Measurements from ENCODE around the gene LYST.

LYST gene

DNA sequence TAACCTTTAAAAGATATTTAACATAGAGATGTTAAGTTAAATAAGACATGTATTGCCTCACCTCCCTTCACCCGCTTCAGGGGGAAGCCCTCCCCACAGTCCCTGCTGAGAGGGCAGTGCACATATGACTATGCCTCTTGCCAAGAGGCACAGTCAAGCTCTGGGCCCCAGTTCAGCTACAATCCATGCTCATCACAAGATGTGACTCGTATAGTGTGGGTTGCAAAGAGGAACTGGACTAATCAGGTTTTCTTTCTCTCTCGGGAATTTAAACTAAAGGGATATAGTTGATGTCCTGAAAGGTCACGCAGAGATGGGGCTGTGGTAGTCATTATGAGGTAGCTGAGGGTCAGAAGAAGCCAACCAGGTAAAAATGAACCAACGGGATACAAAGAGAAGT is 35.6 kb downstream of the LYST start:
- H3K9me2 ChIP-seq (replicated peaks; ENCODE audit: control insufficient read depth, low read length): no peaks in the 10 kb centered on the region
- no peak overlapping the region for H3K27ac ChIP-seq (ENCODE audit: low read depth, low read length)
- no peaks in the 10 kb centered on the region for H3K9me3 ChIP-seq (ENCODE audit: control insufficient read depth, insufficient read depth, low read length)
- TF ChIP-seq, protein P1, sequence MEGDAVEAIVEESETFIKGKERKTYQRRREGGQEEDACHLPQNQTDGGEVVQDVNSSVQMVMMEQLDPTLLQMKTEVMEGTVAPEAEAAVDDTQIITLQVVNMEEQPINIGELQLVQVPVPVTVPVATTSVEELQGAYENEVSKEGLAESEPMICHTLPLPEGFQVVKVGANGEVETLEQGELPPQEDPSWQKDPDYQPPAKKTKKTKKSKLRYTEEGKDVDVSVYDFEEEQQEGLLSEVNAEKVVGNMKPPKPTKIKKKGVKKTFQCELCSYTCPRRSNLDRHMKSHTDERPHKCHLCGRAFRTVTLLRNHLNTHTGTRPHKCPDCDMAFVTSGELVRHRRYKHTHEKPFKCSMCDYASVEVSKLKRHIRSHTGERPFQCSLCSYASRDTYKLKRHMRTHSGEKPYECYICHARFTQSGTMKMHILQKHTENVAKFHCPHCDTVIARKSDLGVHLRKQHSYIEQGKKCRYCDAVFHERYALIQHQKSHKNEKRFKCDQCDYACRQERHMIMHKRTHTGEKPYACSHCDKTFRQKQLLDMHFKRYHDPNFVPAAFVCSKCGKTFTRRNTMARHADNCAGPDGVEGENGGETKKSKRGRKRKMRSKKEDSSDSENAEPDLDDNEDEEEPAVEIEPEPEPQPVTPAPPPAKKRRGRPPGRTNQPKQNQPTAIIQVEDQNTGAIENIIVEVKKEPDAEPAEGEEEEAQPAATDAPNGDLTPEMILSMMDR (IDR thresholded peaks at IDR 0.05; ENCODE audit: low read depth, low read length, poor library complexity, severe bottlenecking): no peak
- no peak for TF ChIP-seq EZH2phosphoT487 (IDR thresholded peaks at IDR 0.05; ENCODE audit: borderline replicate concordance, low read length)
- no peaks in the 10 kb centered on the region for H3K79me2 ChIP-seq (ENCODE audit: control insufficient read depth, low read length)
- no peak overlapping the region for H3K4me3 ChIP-seq (ENCODE audit: low read length)
- no peak overlapping the region for H3K4me2 ChIP-seq (ENCODE audit: low read length)
- no peaks in the 10 kb centered on the region for H4K20me1 ChIP-seq (ENCODE audit: control insufficient read depth, insufficient read depth, low read depth, low read length)
- no peaks in the 10 kb centered on the region for H3F3A ChIP-seq (ENCODE audit: control insufficient read depth, insufficient read depth)
- H3K27me3 ChIP-seq (ENCODE audit: control insufficient read depth, low read length): no peaks in the 10 kb centered on the region
- H3K36me3 ChIP-seq (ENCODE audit: control insufficient read depth, low read length): no peaks in the 10 kb centered on the region
- no peaks in the 10 kb centered on the region for H3K4me1 ChIP-seq (ENCODE audit: control insufficient read depth, low read length)

- H3F3A ChIP-seq (ENCODE audit: control insufficient read depth, insufficient read depth): no peaks in the 10 kb centered on the region
- no peak overlapping the region for H3K4me3 ChIP-seq (ENCODE audit: low read length)
- H3K79me2 ChIP-seq (ENCODE audit: control insufficient read depth, low read length): no peaks in the 10 kb centered on the region
- no peaks in the 10 kb centered on the region for H4K20me1 ChIP-seq (ENCODE audit: control insufficient read depth, insufficient read depth, low read depth, low read length)
- no peaks in the 10 kb centered on the region for H3K4me1 ChIP-seq (ENCODE audit: control insufficient read depth, low read length)
- no peaks in the 10 kb centered on the region for H3K36me3 ChIP-seq (ENCODE audit: control insufficient read depth, low read length)
- H3K9me3 ChIP-seq (ENCODE audit: control insufficient read depth, insufficient read depth, low read length): no peaks in the 10 kb centered on the region
- H3K27ac ChIP-seq (ENCODE audit: low read depth, low read length): no peak overlapping the region
- no peak overlapping the region for H3K4me2 ChIP-seq (ENCODE audit: low read length)
- no peak for TF ChIP-seq EZH2phosphoT487 (IDR thresholded peaks at IDR 0.05; ENCODE audit: borderline replicate concordance, low read length)
- TF ChIP-seq, protein P1 (IDR thresholded peaks at IDR 0.05; ENCODE audit: low read depth, low read length, poor library complexity, severe bottlenecking): no peak
- no peaks in the 10 kb centered on the region for H3K27me3 ChIP-seq (ENCODE audit: control insufficient read depth, low read length)
- no peaks in the 10 kb centered on the region for H3K9me2 ChIP-seq (replicated peaks; ENCODE audit: control insufficient read depth, low read length)
Measured at GRCh38 chr1:235826102-235826854, 40.4 kb downstream of the LYST start.

DNA sequence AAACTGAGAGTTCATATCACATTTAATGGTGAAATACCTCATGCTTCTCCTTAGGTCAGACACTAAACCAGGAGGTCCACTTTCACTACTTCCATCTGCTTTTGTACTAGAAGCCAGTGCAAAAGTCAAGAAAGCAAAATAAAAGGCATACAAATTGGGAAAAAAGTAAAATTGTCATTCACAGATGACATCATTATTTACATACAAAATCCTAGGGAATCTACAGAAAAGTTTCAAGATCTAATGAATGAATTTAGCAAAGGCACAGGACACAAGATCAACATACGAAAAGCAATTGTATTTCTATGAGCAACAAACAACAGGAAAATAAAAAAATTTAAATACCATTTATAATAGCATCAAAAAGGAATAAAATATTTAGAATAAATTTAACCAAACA is 41.5 kb downstream of the LYST start:
- TF ChIP-seq, protein P1 (IDR thresholded peaks at IDR 0.05; ENCODE audit: low read depth, low read length, poor library complexity, severe bottlenecking): no peak
- no peak for TF ChIP-seq EZH2phosphoT487 (IDR thresholded peaks at IDR 0.05; ENCODE audit: borderline replicate concordance, low read length)
- H3K79me2 ChIP-seq (ENCODE audit: control insufficient read depth, low read length): no peaks in the 10 kb centered on the region

More for the DNA sequence above, 41.5 kb downstream of the LYST start:
- no peak overlapping the region for H3K27ac ChIP-seq (ENCODE audit: low read depth, low read length)
- H4K20me1 ChIP-seq (ENCODE audit: control insufficient read depth, insufficient read depth, low read depth, low read length): no peaks in the 10 kb centered on the region
- no peaks in the 10 kb centered on the region for H3K36me3 ChIP-seq (ENCODE audit: control insufficient read depth, low read length)
- no peak overlapping the region for H3K4me3 ChIP-seq (ENCODE audit: low read length)
- H3F3A ChIP-seq (ENCODE audit: control insufficient read depth, insufficient read depth): no peaks in the 10 kb centered on the region
- H3K4me1 ChIP-seq (ENCODE audit: control insufficient read depth, low read length): no peaks in the 10 kb centered on the region
- H3K9me2 ChIP-seq (replicated peaks; ENCODE audit: control insufficient read depth, low read length): no peaks in the 10 kb centered on the region
- no peaks in the 10 kb centered on the region for H3K27me3 ChIP-seq (ENCODE audit: control insufficient read depth, low read length)
- no peaks in the 10 kb centered on the region for H3K9me3 ChIP-seq (ENCODE audit: control insufficient read depth, insufficient read depth, low read length)
- no peak overlapping the region for H3K4me2 ChIP-seq (ENCODE audit: low read length)

All from DOHH2 (cell line).